ENCODE data around the gene COL19A1.

COL19A1 gene

GRCh38 chr6:70124882-70125545 lies 258.7 kb downstream of the COL19A1 start:
- DNase-seq (ENCODE audit: low read depth in 3 of 3): no peak

DNA sequence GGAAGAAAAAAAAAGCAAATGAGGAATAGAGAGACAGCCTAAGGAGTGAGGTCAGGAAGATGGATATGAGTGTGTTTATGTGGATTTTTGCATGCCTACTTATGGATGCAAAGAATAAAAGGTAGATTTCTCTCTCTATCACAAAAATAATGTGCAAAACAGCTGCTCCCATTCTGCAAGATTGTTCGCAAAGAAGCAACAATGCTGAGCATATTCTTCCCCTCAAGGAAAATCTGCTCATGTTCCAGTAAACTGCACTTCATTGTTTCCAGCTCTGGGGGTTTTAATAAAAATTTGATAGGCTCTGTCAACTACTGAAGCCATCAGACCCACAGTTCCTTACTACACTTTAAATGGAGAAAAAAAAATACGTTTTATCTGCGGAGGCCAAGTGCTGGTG lies 259.2 kb downstream of the COL19A1 start:
- DNase-seq (ENCODE audit: low read depth in 3 of 3): no peak

DNA sequence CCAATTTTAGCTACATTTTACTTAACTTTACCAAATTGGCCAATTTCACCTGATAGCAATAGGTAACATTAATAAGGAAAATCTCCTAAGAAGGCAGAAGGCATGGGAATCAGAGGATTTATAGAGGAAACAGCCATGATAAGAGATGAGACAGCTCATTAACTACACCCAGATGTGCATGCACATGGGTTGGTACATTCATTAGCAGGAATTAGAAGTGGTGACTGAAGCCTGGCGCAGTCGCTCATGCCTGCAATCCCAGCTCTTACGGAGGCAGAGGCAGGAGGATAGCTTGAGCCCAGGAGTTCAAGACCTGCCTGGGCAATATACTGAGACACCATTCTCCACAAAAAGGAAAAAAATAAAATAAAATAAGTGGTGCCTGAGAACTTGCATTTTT lies 263.0 kb downstream of the COL19A1 start:
- DNase-seq (ENCODE audit: low read depth in 3 of 3): no peak

DNA sequence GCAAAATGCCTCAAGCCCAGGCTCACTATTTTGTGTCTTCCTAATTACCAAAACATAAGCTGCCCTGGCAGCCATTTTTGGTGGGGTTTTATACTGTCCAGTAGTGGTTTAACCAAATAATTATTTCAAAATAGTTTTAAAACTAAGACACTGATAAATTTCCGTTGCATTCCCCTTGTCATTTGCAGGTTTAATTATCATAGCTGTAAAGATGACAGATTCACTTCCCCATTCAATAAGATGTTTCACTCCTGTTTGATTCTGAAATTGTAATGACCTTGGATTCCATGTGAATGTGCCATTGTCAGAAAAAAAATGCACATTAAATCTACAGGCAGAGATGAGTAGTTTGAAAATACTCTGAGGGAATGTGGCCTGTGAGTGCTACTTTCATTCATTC lies 264.5 kb downstream of the COL19A1 start:
- no peak for DNase-seq (ENCODE audit: low read depth in 3 of 3)

DNA sequence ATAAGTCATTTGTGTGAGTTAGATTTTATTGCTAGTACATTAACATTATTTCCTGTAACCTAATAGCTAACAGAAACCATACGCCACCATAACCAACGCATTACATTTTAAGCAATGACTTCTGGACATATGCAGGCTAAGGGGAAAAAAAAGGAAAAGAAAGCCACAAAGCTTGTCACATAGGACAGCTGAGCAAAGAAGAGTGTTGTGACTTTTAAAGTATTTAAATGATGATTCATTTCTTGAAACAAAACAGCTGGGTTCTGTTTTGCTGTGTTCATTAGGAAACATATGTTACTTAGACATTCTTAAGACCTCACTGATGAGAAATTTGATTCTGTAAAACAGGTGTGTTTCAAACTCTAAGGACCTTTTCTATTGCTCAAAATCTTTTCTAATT lies 265.2 kb downstream of the COL19A1 start:
- DNase-seq (ENCODE audit: low read depth in 3 of 3): no peak

- DNase-seq (ENCODE audit: low read depth in 3 of 3): no peak
Measured at GRCh38 chr6:70133246-70133645, 266.9 kb downstream of the COL19A1 start.

GRCh38 chr6:70134542-70134941 lies 268.2 kb downstream of the COL19A1 start:
- DNase-seq (ENCODE audit: low read depth in 3 of 3): no peak

DNA sequence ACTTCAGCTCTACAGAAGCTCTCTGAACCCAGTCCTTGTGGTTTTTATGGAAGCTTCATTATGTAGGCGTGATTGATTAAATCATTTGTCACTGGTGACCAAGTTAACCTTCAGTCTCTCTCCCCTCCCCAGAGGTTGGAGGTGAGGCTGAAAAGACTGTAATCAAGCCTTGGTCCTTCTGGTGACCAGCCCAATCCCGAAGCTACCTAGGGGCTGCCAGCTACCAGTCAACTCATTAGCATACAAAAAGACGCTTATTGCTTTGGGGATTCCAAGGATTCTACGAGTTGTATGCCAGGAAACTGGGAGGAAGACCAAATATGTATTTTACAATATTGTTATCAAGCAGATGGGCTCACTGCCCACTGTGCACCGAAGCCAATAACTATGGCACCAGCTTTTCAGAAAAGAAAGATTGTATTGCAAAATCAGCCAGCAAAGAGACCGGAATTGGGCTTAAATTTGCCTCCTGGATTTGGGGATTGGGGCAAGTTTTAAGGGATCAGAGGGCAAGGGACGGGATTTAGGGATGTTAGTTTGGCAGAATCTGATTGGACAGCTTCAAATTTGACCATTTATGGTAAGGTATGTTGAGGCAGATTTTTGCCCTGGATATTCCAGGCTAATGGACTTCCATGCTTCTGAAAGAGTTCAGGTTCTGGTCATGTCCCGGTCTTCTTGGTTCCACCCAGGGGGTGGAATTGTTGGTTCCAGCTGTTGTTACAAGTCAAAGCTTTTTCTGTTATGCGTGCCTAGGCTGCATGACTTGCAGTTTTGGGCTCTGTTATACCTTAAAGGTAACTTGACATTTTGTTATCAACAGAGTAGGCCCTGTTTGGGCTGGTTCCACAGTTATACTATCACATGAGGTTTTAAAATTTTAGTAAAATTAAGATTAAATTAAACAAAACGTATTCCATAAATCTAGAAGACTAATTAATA lies 269.1 kb downstream of the COL19A1 start:
- no peak for DNase-seq (ENCODE audit: low read depth in 3 of 3)

DNA sequence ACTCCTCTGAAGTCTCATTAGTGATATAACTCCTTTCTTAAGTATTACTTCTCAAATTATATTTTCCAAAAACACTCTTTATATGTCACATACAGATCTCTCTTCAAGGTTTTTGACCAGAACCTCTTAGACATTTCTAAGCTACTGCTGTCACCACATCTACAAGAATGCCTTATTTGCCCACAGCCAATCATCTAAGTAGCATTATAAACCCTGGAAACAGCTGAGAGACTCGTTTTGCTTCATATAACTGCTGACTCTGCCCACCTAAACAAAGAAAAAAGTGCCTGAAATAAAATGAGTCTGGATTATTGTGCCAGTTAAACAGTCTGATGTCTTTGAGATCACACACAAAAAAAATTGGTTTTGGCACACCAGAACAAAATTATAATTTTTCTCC lies 270.6 kb downstream of the COL19A1 start:
- no peak for DNase-seq (ENCODE audit: low read depth in 3 of 3)

- no peak for DNase-seq (ENCODE audit: low read depth in 3 of 3)
Measured at GRCh38 chr6:70140496-70140895, 274.1 kb downstream of the COL19A1 start.

- no peak for DNase-seq (ENCODE audit: low read depth in 3 of 3)
Measured at GRCh38 chr6:70142034-70142433, 275.7 kb downstream of the COL19A1 start.

GRCh38 chr6:70145178-70145577 lies 278.8 kb downstream of the COL19A1 start:
- no peak for DNase-seq (ENCODE audit: low read depth in 3 of 3)

DNA sequence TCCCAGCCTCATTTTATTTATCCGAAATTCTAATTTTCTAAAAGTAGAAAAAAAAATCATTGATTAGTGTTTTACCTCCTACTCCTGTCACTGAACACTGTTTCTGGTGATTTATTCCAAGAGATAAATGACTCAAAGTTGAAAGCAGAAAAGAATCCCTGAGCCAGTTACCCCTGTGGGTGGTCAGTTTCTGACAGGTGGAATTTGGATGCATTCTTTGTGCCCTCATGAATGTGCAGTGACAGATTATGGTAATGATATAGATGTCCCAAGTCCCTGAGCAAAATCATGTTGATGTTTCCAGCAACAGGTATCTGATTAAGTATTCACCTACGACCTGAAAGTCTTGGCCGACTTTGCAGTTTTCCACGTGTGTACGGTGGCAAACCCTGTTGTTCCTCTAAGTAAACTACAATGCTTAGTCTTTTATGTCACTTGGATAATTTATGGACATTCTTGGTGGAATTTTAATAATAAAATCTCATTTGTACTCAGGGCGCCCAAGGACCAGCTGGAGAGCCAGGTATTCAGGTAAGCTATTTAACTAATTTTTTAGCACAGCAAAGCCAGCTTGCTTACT lies 282.9 kb downstream of the COL19A1 start:
- DNase-seq (ENCODE audit: low read depth in 3 of 3): no peak

GRCh38 chr6:70150521-70150920 lies 284.2 kb downstream of the COL19A1 start:
- no peak for DNase-seq (ENCODE audit: low read depth in 3 of 3)

- DNase-seq (ENCODE audit: low read depth in 3 of 3): no peak
Measured at GRCh38 chr6:70151616-70152015, 285.3 kb downstream of the COL19A1 start.

- DNase-seq (ENCODE audit: low read depth in 3 of 3): no peak
Measured at GRCh38 chr6:70152786-70153185, 286.4 kb downstream of the COL19A1 start.

- no peak for DNase-seq (ENCODE audit: low read depth in 3 of 3)
Measured at GRCh38 chr6:70157086-70157485, 290.7 kb downstream of the COL19A1 start.

DNA sequence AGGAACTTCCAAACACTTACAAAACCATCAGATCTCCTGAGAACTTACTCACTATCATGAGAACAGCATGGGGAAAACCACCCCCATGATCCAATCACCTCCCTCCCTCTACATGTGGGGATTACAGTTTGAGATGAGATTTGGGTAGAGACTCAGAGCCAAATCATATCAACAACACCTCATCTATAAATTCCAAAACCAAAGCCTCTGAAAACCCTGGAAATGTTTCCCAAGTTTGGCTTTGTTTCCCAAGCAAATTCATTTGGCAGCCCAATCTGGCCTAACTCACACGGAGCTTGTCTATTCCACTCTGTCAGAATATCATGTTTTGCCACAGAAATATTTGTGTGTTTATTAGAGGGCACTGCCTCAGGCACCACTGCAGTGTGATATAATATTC lies 293.9 kb downstream of the COL19A1 start:
- no peak for DNase-seq (ENCODE audit: low read depth in 3 of 3)

DNA sequence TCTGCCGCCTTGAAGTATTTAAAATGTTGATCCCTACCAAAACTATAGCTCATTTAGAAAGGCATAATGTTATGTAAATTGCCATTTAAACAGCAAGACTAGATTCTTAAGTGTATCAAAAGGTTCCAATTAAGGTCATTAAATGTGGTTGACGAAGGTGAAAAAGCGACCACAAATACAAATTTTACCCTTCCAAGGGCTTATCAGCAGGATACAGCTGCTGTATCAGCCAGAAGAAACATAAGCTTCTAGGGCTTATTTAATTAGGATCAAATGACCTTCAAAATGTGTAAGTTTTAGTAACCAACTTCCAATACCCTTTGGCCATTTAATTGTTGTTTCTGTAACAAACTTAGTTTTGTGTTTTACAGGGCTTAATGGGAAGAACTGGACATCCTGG lies 296.6 kb downstream of the COL19A1 start:
- DNase-seq (ENCODE audit: low read depth in 3 of 3): no peak

DNA sequence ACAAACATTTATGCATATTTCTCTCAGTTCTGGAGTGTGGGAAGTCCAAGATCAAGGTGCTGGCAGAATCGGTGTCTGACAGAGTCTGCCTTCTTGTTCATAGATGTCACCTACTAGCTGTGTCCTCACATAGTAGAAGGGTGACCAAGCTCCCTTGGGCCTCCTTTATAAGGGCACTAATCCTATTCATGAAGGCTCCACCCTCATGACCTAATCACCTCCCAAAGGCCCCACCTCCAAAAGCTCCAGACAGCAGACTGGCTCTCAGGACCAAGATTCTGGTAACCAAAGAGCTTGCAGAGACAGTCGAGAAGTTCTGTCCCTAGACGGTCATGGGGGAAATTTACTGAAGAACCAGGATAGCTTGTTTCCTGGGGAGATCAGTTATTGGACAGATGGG lies 297.4 kb downstream of the COL19A1 start:
- no peak for DNase-seq (ENCODE audit: low read depth in 3 of 3)

- DNase-seq (ENCODE audit: low read depth in 3 of 3): no peak
Measured at GRCh38 chr6:70164556-70164955, 298.2 kb downstream of the COL19A1 start.

DNA sequence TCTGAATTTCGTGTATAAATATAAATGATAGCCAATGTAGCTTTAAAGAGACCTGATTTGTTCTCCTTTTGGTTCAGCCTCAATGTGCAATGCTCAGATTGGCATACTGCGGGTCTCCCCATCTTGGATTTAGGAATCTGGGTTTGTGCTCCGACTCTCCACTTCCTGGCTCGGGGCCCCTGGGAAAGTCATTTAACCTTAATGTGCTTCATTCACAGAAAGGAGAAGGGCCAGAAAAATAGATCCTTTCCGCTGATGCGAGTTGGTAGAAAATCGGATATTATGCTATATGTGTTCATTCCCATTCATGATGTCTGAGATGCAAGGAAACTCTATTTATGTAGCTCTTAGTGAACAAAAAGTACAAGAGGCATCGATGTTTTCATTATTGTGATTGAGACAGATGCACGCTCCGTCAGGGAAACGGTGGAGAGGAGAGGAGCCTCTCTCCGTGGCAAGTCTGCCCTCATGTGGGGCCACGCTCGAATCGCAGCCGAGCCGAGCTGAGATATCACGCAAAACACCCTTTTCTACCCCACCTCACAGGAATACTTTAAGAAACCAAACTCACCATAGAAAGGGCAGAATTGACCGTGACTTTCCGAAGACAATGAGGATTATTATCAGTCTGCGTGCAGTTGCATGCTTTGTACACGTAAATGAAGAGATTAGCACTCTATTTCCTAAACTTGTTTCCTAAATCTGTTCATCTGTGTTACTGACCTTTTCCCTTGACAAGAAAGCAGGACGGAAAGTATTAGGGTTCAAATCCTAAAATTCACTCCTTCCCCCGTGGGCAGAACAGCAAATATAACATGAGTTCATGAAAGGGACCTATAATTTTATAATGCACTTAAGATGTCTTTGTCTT lies 300.0 kb downstream of the COL19A1 start:
- DNase-seq (ENCODE audit: low read depth in 3 of 3): no peak

All from stimulated activated CD4-positive, alpha-beta T cell treated with anti-CD3 and anti-CD28 coated beads, TNF-alpha, amount 100 ng/mL, for 4 hours (primary cell).